SK-N-SH treated with all-trans-retinoic acid at 6 μM for 48 hours (cell line): Measurements from ENCODE around the gene GLDN.

Source experiments
- ARNTL ChIP-seq: fragments of 450-650 bp; formaldehyde crosslinking; IDR thresholded peaks from 2 replicates; pipeline ENCODE4 v1.5.0; 2020; ENCODE audit warnings: low read depth, mild to moderate bottlenecking, moderate library complexity, borderline replicate concordance
- ESRRG ChIP-seq: fragments of 250-450 bp; sonication (Bioruptor Pico); IDR thresholded peaks from 2 replicates; pipeline ENCODE4 v1.6.1; 2021; ENCODE audit warnings: mild to moderate bottlenecking
- GLIS3 ChIP-seq: fragments of 250-450 bp; sonication (Bioruptor Pico); IDR thresholded peaks from 2 replicates; pipeline ENCODE4 v1.5.0; 2020; ENCODE audit warnings: mild to moderate bottlenecking, moderate library complexity
- PATZ1 ChIP-seq: fragments of 250-450 bp; sonication (Bioruptor Pico); IDR thresholded peaks from 2 replicates; pipeline ENCODE4 v1.8.0; 2020; ENCODE audit warnings: mild to moderate bottlenecking, moderate library complexity, borderline replicate concordance
- TSHZ2 ChIP-seq: fragments of 250-450 bp; sonication (Bioruptor Pico); IDR thresholded peaks from 2 replicates; pipeline ENCODE4 v1.5.0; 2020; ENCODE audit warnings: mild to moderate bottlenecking, moderate library complexity
- ZNF70 ChIP-seq: fragments of 450-650 bp; formaldehyde crosslinking; IDR thresholded peaks from 2 replicates; pipeline ENCODE4 v1.5.0; 2020; ENCODE audit warnings: mild to moderate bottlenecking, moderate library complexity

- no peak for TF ChIP-seq TSHZ2 (CRISPR knock-in tag)
- no peak for TF ChIP-seq ARNTL
- no peak for TF ChIP-seq GLIS3
- TF ChIP-seq ZNF70 (CRISPR knock-in tag): no peak
- TF ChIP-seq PATZ1 (CRISPR knock-in tag): no peak
- TF ChIP-seq ESRRG (CRISPR knock-in tag): no peak
Observed at GRCh38 chr15:51335087-51335486, 6.4 kb upstream of the GLDN start.
